ENCODE measurements around the gene ATP2B1.

Gene ATP2B1

GRCh38 chr12:89694542-89694941 is 14.1 kb downstream of the ATP2B1 start:
- H3K4me3 ChIP-seq (ENCODE audit: low read length in 2 of 2): no peak overlapping the region
- no peak overlapping the region for H3K27ac ChIP-seq (ENCODE audit: low read depth in 2 of 2, low read length in 2 of 2)
- H3K9ac ChIP-seq (ENCODE audit: low read depth in 1 of 2, low read length in 2 of 2): no peak overlapping the region
- peaks cover 0 to 3% of the 10 kb centered on the region in 2 donors for H3K4me1 ChIP-seq (ENCODE audit: control insufficient read depth in 2 of 2, insufficient read depth in 2 of 2, low read length in 2 of 2)
- no peaks in the 10 kb centered on the region for H3K36me3 ChIP-seq (ENCODE audit: control insufficient read depth in 2 of 2, insufficient read depth in 2 of 2, low read length in 2 of 2)
- H3K9me3 ChIP-seq (ENCODE audit: control insufficient read depth in 2 of 2, low read length in 2 of 2): no peaks in the 10 kb centered on the region
- H3K27me3 ChIP-seq (ENCODE audit: control insufficient read depth in 2 of 2, insufficient read depth in 2 of 2, low read length in 2 of 2): no peaks in the 10 kb centered on the region

- Histone ChIP-seq H3K9me3 (ENCODE audit: control insufficient read depth in 2 of 2, low read length in 2 of 2) (no peaks in the 10 kb centered on the region), H3K36me3 (ENCODE audit: control insufficient read depth in 2 of 2, insufficient read depth in 2 of 2, low read length in 2 of 2) (no peaks in the 10 kb centered on the region), H3K27ac (ENCODE audit: low read depth in 2 of 2, low read length in 2 of 2) (no peak overlapping the region), H3K9ac (ENCODE audit: low read depth in 1 of 2, low read length in 2 of 2) (no peak overlapping the region), H3K4me3 (ENCODE audit: low read length in 2 of 2) (no peak overlapping the region), H3K4me1 (ENCODE audit: control insufficient read depth in 2 of 2, insufficient read depth in 2 of 2, low read length in 2 of 2) (peaks cover 0 to 3% of the 10 kb centered on the region in 2 donors), H3K27me3 (ENCODE audit: control insufficient read depth in 2 of 2, insufficient read depth in 2 of 2, low read length in 2 of 2) (no peaks in the 10 kb centered on the region)
Measured at GRCh38 chr12:89693639-89694202, 14.9 kb downstream of the ATP2B1 start.

- no peak overlapping the region for H3K27ac ChIP-seq (ENCODE audit: low read depth in 2 of 2, low read length in 2 of 2)
- H3K27me3 ChIP-seq (ENCODE audit: control insufficient read depth in 2 of 2, insufficient read depth in 2 of 2, low read length in 2 of 2): no peaks in the 10 kb centered on the region
- H3K9me3 ChIP-seq (ENCODE audit: control insufficient read depth in 2 of 2, low read length in 2 of 2): no peaks in the 10 kb centered on the region
- peaks cover 0 to 10% of the 10 kb centered on the region in 2 donors for H3K4me1 ChIP-seq (ENCODE audit: control insufficient read depth in 2 of 2, insufficient read depth in 2 of 2, low read length in 2 of 2)
- no peak overlapping the region for H3K4me3 ChIP-seq (ENCODE audit: low read length in 2 of 2)
- no peak overlapping the region for H3K9ac ChIP-seq (ENCODE audit: low read depth in 1 of 2, low read length in 2 of 2)
- H3K36me3 ChIP-seq (ENCODE audit: control insufficient read depth in 2 of 2, insufficient read depth in 2 of 2, low read length in 2 of 2): no peaks in the 10 kb centered on the region
Measured at GRCh38 chr12:89692439-89692838, 16.2 kb downstream of the ATP2B1 start.

DNA sequence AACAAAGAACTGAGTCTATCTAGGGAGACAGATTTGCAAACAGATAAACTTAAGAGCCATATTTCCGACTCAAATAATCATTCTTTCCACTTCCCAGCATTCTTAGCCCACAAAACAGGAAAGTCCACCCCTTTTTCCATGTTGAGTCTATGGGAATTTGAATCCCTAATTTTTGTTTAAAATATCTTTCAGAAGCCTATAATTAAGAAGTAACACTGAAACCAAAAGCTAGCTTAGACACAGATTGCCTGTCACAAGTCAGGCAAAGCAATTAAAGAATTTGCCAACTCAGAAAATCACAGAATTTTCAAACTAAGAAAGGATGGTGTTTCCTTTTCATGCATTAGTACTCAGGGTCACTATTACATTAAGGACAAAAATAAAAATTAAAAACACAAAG is 17.0 kb downstream of the ATP2B1 start:
- Histone ChIP-seq H3K4me3 (ENCODE audit: low read length in 2 of 2) (no peak overlapping the region), H3K36me3 (ENCODE audit: control insufficient read depth in 2 of 2, insufficient read depth in 2 of 2, low read length in 2 of 2) (no peaks in the 10 kb centered on the region), H3K27ac (ENCODE audit: low read depth in 2 of 2, low read length in 2 of 2) (no peak overlapping the region), H3K4me1 (ENCODE audit: control insufficient read depth in 2 of 2, insufficient read depth in 2 of 2, low read length in 2 of 2) (peaks cover 3 to 14% of the 10 kb centered on the region in 2 donors), H3K9me3 (ENCODE audit: control insufficient read depth in 2 of 2, low read length in 2 of 2) (no peaks in the 10 kb centered on the region), H3K27me3 (ENCODE audit: control insufficient read depth in 2 of 2, insufficient read depth in 2 of 2, low read length in 2 of 2) (no peaks in the 10 kb centered on the region), H3K9ac (ENCODE audit: low read depth in 1 of 2, low read length in 2 of 2) (no peak overlapping the region)

GRCh38 chr12:89690925-89691324 is 17.7 kb downstream of the ATP2B1 start:
- Histone ChIP-seq H3K4me3 (ENCODE audit: low read length in 2 of 2) (no peak overlapping the region), H3K4me1 (ENCODE audit: control insufficient read depth in 2 of 2, insufficient read depth in 2 of 2, low read length in 2 of 2) (peaks cover 3 to 14% of the 10 kb centered on the region in 2 donors), H3K27ac (ENCODE audit: low read depth in 2 of 2, low read length in 2 of 2) (no peak overlapping the region), H3K36me3 (ENCODE audit: control insufficient read depth in 2 of 2, insufficient read depth in 2 of 2, low read length in 2 of 2) (no peaks in the 10 kb centered on the region), H3K27me3 (ENCODE audit: control insufficient read depth in 2 of 2, insufficient read depth in 2 of 2, low read length in 2 of 2) (no peaks in the 10 kb centered on the region), H3K9ac (ENCODE audit: low read depth in 1 of 2, low read length in 2 of 2) (no peak overlapping the region), H3K9me3 (ENCODE audit: control insufficient read depth in 2 of 2, low read length in 2 of 2) (no peaks in the 10 kb centered on the region)

DNA sequence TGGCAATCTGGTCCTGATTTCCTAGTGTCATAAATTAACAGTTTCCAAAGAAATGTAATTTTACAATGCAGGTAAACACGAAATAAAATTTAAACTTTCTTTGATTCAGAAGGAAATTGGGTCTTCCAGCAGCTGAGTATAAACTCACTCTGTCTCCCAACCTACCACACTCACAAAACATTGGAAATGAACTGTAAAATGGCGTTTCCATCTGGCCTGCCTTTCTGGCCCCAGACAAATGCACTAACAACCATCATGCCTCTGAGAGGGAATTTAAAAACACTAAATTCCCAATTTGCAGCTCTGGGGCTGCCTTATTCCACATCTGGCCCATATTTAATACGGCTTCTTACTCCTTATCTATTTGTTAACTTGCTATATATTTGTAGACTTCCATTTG is 19.3 kb downstream of the ATP2B1 start:
- H3K36me3 ChIP-seq (ENCODE audit: control insufficient read depth in 2 of 2, insufficient read depth in 2 of 2, low read length in 2 of 2): no peaks in the 10 kb centered on the region
- H3K27me3 ChIP-seq (ENCODE audit: control insufficient read depth in 2 of 2, insufficient read depth in 2 of 2, low read length in 2 of 2): no peaks in the 10 kb centered on the region
- H3K4me1 ChIP-seq (ENCODE audit: control insufficient read depth in 2 of 2, insufficient read depth in 2 of 2, low read length in 2 of 2): peaks cover 3 to 14% of the 10 kb centered on the region in 2 donors
- no peak overlapping the region for H3K27ac ChIP-seq (ENCODE audit: low read depth in 2 of 2, low read length in 2 of 2)
- H3K9me3 ChIP-seq (ENCODE audit: control insufficient read depth in 2 of 2, low read length in 2 of 2): no peaks in the 10 kb centered on the region
- H3K4me3 ChIP-seq (ENCODE audit: low read length in 2 of 2): no peak overlapping the region
- H3K9ac ChIP-seq (ENCODE audit: low read depth in 1 of 2, low read length in 2 of 2): no peak overlapping the region

GRCh38 chr12:89686311-89686710 is 22.3 kb downstream of the ATP2B1 start:
- H3K4me3 ChIP-seq (ENCODE audit: low read length in 2 of 2): no peak overlapping the region

DNA sequence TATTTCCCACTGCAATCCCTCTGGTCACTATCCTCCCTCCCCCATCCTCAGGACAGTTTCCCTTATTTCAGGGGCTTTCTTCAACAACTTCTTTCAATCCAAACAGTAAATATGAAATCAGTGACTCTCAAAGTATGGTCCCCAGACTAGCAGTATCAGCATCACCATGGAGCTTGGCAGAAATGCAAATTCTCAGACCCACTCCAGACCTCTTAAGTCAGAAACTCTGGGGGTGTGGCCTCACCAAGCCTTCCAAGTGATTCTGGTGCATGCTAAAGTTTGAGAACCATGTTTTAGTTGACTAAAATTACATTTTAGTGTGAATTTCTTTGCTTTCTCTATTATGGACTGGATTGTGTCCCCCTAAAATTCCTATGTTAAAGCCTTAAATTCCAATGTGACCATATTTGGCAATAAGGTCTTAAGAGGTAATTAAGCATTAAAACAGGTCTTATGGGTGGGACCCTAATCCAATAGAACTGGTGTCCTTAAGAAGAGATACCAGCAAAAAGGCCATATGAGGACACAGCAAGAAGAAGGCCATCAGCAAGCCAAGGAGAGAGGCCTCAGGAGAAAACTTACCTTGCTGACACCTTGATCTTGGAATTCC is 23.2 kb downstream of the ATP2B1 start:
- Histone ChIP-seq H3K4me3 (ENCODE audit: low read length in 2 of 2) (no peak overlapping the region), H3K4me1 (ENCODE audit: control insufficient read depth in 2 of 2, insufficient read depth in 2 of 2, low read length in 2 of 2) (peaks cover 3 to 11% of the 10 kb centered on the region in 2 donors)

More at GRCh38 chr12:89686311-89686710, 22.3 kb downstream of the ATP2B1 start:
- H3K27ac ChIP-seq (ENCODE audit: low read depth in 2 of 2, low read length in 2 of 2): no peak overlapping the region
- H3K9ac ChIP-seq (ENCODE audit: low read depth in 1 of 2, low read length in 2 of 2): no peak overlapping the region
- no peaks in the 10 kb centered on the region for H3K27me3 ChIP-seq (ENCODE audit: control insufficient read depth in 2 of 2, insufficient read depth in 2 of 2, low read length in 2 of 2)
- no peaks in the 10 kb centered on the region for H3K9me3 ChIP-seq (ENCODE audit: control insufficient read depth in 2 of 2, low read length in 2 of 2)
- H3K4me1 ChIP-seq (ENCODE audit: control insufficient read depth in 2 of 2, insufficient read depth in 2 of 2, low read length in 2 of 2): peaks cover 3 to 11% of the 10 kb centered on the region in 2 donors
- no peaks in the 10 kb centered on the region for H3K36me3 ChIP-seq (ENCODE audit: control insufficient read depth in 2 of 2, insufficient read depth in 2 of 2, low read length in 2 of 2)

DNA sequence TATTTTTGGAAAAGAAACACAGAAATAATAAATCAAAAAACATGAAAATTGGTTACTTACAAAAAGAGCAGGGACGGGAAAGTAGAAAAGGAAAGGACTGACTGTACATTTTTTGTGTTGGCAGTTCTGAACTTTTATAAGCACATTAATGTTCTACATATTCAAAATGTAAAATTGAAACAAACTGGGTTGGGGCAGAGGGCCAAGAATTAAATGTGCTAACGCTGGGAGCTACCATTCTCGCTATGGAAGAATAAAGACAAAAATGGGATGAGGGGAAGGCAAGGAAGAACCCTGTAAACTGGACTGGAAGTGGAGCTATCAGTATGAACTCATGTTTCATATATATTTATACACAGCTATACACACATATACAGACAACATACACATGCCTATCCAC is 24.5 kb downstream of the ATP2B1 start:
- no peaks in the 10 kb centered on the region for H3K27me3 ChIP-seq (ENCODE audit: control insufficient read depth in 2 of 2, insufficient read depth in 2 of 2, low read length in 2 of 2)
- peaks cover 3 to 11% of the 10 kb centered on the region in 2 donors for H3K4me1 ChIP-seq (ENCODE audit: control insufficient read depth in 2 of 2, insufficient read depth in 2 of 2, low read length in 2 of 2)
- no peak overlapping the region for H3K9ac ChIP-seq (ENCODE audit: low read depth in 1 of 2, low read length in 2 of 2)
- no peak overlapping the region for H3K4me3 ChIP-seq (ENCODE audit: low read length in 2 of 2)
- no peak overlapping the region for H3K27ac ChIP-seq (ENCODE audit: low read depth in 2 of 2, low read length in 2 of 2)
- no peaks in the 10 kb centered on the region for H3K36me3 ChIP-seq (ENCODE audit: control insufficient read depth in 2 of 2, insufficient read depth in 2 of 2, low read length in 2 of 2)
- H3K9me3 ChIP-seq (ENCODE audit: control insufficient read depth in 2 of 2, low read length in 2 of 2): no peaks in the 10 kb centered on the region

More for the DNA sequence above, 23.2 kb downstream of the ATP2B1 start:
- no peaks in the 10 kb centered on the region for H3K9me3 ChIP-seq (ENCODE audit: control insufficient read depth in 2 of 2, low read length in 2 of 2)
- no peaks in the 10 kb centered on the region for H3K27me3 ChIP-seq (ENCODE audit: control insufficient read depth in 2 of 2, insufficient read depth in 2 of 2, low read length in 2 of 2)
- no peak overlapping the region for H3K27ac ChIP-seq (ENCODE audit: low read depth in 2 of 2, low read length in 2 of 2)
- no peaks in the 10 kb centered on the region for H3K36me3 ChIP-seq (ENCODE audit: control insufficient read depth in 2 of 2, insufficient read depth in 2 of 2, low read length in 2 of 2)
- no peak overlapping the region for H3K9ac ChIP-seq (ENCODE audit: low read depth in 1 of 2, low read length in 2 of 2)

- Histone ChIP-seq H3K27me3 (ENCODE audit: control insufficient read depth in 2 of 2, insufficient read depth in 2 of 2, low read length in 2 of 2) (no peaks in the 10 kb centered on the region), H3K4me3 (ENCODE audit: low read length in 2 of 2) (no peak overlapping the region), H3K9ac (ENCODE audit: low read depth in 1 of 2, low read length in 2 of 2) (no peak overlapping the region), H3K27ac (ENCODE audit: low read depth in 2 of 2, low read length in 2 of 2) (no peak overlapping the region), H3K4me1 (ENCODE audit: control insufficient read depth in 2 of 2, insufficient read depth in 2 of 2, low read length in 2 of 2) (peaks cover 3 to 5% of the 10 kb centered on the region in 2 donors), H3K9me3 (ENCODE audit: control insufficient read depth in 2 of 2, low read length in 2 of 2) (no peaks in the 10 kb centered on the region), H3K36me3 (ENCODE audit: control insufficient read depth in 2 of 2, insufficient read depth in 2 of 2, low read length in 2 of 2) (no peaks in the 10 kb centered on the region)
Measured at GRCh38 chr12:89682284-89682683, 26.4 kb downstream of the ATP2B1 start.
